Body of pancreas (tissue), 4 donors: Measurements from ENCODE around the gene SLC9A1.

Experiments
- POLR2A ChIP-seq, 3 donors: fragments of 450-650 bp; IDR thresholded peaks; one replicate each; pipeline ENCODE4 v1.6.1; 2016; ENCODE audit warnings: antibody characterized with exemption in 3 of 3, mild to moderate bottlenecking in 2 of 3
- TF ChIP-seq, protein P1 (sequence below), 7 experiments: fragments of 450-650 bp in 4 of 7; fragments of 200-600 bp in 3 of 7; sonication (generic) in 3 of 7; IDR thresholded peaks; one replicate each; pipeline ENCODE4 v1.5.1; 2016 to 2019; ENCODE audit warnings: antibody characterized with exemption in 7 of 7

- TF ChIP-seq, protein P1, sequence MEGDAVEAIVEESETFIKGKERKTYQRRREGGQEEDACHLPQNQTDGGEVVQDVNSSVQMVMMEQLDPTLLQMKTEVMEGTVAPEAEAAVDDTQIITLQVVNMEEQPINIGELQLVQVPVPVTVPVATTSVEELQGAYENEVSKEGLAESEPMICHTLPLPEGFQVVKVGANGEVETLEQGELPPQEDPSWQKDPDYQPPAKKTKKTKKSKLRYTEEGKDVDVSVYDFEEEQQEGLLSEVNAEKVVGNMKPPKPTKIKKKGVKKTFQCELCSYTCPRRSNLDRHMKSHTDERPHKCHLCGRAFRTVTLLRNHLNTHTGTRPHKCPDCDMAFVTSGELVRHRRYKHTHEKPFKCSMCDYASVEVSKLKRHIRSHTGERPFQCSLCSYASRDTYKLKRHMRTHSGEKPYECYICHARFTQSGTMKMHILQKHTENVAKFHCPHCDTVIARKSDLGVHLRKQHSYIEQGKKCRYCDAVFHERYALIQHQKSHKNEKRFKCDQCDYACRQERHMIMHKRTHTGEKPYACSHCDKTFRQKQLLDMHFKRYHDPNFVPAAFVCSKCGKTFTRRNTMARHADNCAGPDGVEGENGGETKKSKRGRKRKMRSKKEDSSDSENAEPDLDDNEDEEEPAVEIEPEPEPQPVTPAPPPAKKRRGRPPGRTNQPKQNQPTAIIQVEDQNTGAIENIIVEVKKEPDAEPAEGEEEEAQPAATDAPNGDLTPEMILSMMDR (IDR thresholded peaks at IDR 0.05) = no peak
- TF ChIP-seq POLR2A (IDR thresholded peaks at IDR 0.05) = no peak
Measured at GRCh38 chr1:27057801-27058625, 96.9 kb downstream of the SLC9A1 start.
